GM18870 (cell line): ENCODE results near the gene CLCF1.

ENCODE experiments used
- ATAC-seq: cut with Tn5 transposase; IDR thresholded peaks from one replicate; pipeline ENCODE4 v1.9.1; 2021; ENCODE audit warnings: moderate library complexity; ENCODE audit not compliant: unreplicated experiment

The CLCF1 gene

GRCh38 chr11:67364169-67364568 lies 9.2 kb downstream of the CLCF1 start:
- no peak for ATAC-seq

GRCh38 chr11:67357831-67358670 lies 15.3 kb downstream of the CLCF1 start:
- no peak for ATAC-seq

- no peak for ATAC-seq
Observed at GRCh38 chr11:67356864-67357561, 16.4 kb downstream of the CLCF1 start.

- ATAC-seq, result no peak
Observed at GRCh38 chr11:67356387-67356863, 17.0 kb downstream of the CLCF1 start.

- no peak for ATAC-seq
Observed at GRCh38 chr11:67355794-67356386, 17.5 kb downstream of the CLCF1 start.

GRCh38 chr11:67355023-67355793 lies 18.2 kb downstream of the CLCF1 start:
- ATAC-seq, result no peak

GRCh38 chr11:67354075-67355022 lies 19.0 kb downstream of the CLCF1 start:
- ATAC-seq, result no peak

- ATAC-seq, result peak; percentile 71
Observed at GRCh38 chr11:67353317-67354074, 19.9 kb downstream of the CLCF1 start, which contains the start of gene POLD4. Gene POLD4 (minus strand): TSS chr11:67353546. CDS start chr11:67353399, 147 bp downstream.

- ATAC-seq, result no peak
Observed at GRCh38 chr11:67352546-67353316, 20.7 kb downstream of the CLCF1 start.

GRCh38 chr11:67351275-67352005 lies 22.0 kb downstream of the CLCF1 start:
- ATAC-seq, result no peak

GRCh38 chr11:67349928-67350465 lies 23.4 kb downstream of the CLCF1 start:
- no peak for ATAC-seq

GRCh38 chr11:67349457-67349856 lies 23.9 kb downstream of the CLCF1 start:
- no peak for ATAC-seq

GRCh38 chr11:67349036-67349435 lies 24.4 kb downstream of the CLCF1 start:
- ATAC-seq, result no peak

GRCh38 chr11:67347964-67348749 lies 25.2 kb downstream of the CLCF1 start:
- ATAC-seq, result no peak

- ATAC-seq, result no peak
Observed at GRCh38 chr11:67345920-67346819, 27.2 kb downstream of the CLCF1 start.
